K562 (cell line): ENCODE results near the gene PGS1. TPM values are rescaled to one million over a fixed set of nuclear protein-coding genes. Genes with fewer than 3 reads are reported as not detected.

Source experiments
- ATAC-seq: fragments of 200-7000 bp; cut with Tn5 transposase; 3 replicates; pipeline ENCODE4 v1.9.1; 2020; ENCODE audit warnings: moderate library complexity
- BruUV-seq: library from RNA; stranded (reverse); fragments of 400-500 nt; replicated peaks from 2 replicates; lab custom pipeline; 2021; lab: Mats Ljungman, UMichigan
- CTCF ChIA-PET: fragments of 300-600 bp; formaldehyde crosslinking; extraction: SDS; loops from one replicate; lab custom pipeline; 2021; ENCODE audit warnings: low intra/inter-chr PET ratio; lab: Yijun Ruan, JAX
- POLR2A ChIA-PET: fragments of 300-600, 350-650 bp; sonication (Branson Sonifier 250); formaldehyde crosslinking; extraction: SDS; loops from one replicate; lab custom pipeline; 2021; ENCODE audit warnings: antibody characterized with exemption, inconsistent platforms; lab: Yijun Ruan, JAX
- DNase-seq, 4 experiments: peaks; one replicate each; pipeline versions ENCODE4 v3.0.0 to v3.0.0-alpha.2; 2011 to 2018; ENCODE audit warnings: low spot score in 3 of 4, mixed read lengths in 3 of 4; ENCODE audit errors: extremely low read depth in 1 of 4
- FAIRE-seq: peaks from 2 replicates; lab custom pipeline; 2011; peaks lifted over from hg19 to GRCh38; lab: Jason Lieb, UNC
- H2AFZ ChIP-seq: 2 replicates; pipeline ENCODE4 v1.6.0; 2011; ENCODE audit warnings: low read depth, low read length, control low read depth, inconsistent platforms
- H3K27ac ChIP-seq: fragments of 200-600 bp; 3 replicates; pipeline ENCODE4 v1.8.0; 2011; ENCODE audit warnings: low read depth, mild to moderate bottlenecking, control low read depth, inconsistent platforms, low read length, moderate library complexity, mixed read lengths; ENCODE audit errors: extremely low read depth
- H3K27me3 ChIP-seq, 2 experiments: fragments of 300-600 bp in 1 of 2; 2 replicates in 1 of 2; 3 replicates in 1 of 2; pipeline versions ENCODE4 v1.6.0 to v1.8.0; 2011; ENCODE audit warnings: inconsistent platforms in 2 of 2, low read length in 2 of 2, mild to moderate bottlenecking in 1 of 2, mixed read lengths in 1 of 2, moderate library complexity in 1 of 2; ENCODE audit not compliant: control insufficient read depth in 2 of 2, insufficient read depth in 2 of 2
- H3K36me3 ChIP-seq: fragments of 300-600 bp; 3 replicates; pipeline ENCODE4 v1.8.0; 2011; ENCODE audit warnings: mild to moderate bottlenecking, low read length, inconsistent platforms; ENCODE audit not compliant: control insufficient read depth, insufficient read depth
- H3K4me1 ChIP-seq, 2 experiments: fragments of 200-600 bp in 1 of 2; replicated peaks in 1 of 2; 2 replicates in 1 of 2; 3 replicates in 1 of 2; pipeline versions ENCODE4 v1.5.1 to v1.8.0; 2011; ENCODE audit warnings: inconsistent platforms in 2 of 2, low read length in 2 of 2, mild to moderate bottlenecking in 1 of 2, mixed read lengths in 1 of 2, moderate library complexity in 1 of 2; ENCODE audit not compliant: control insufficient read depth in 2 of 2, insufficient read depth in 2 of 2
- H3K4me2 ChIP-seq: 2 replicates; pipeline ENCODE4 v1.6.1; 2011; ENCODE audit warnings: low read length, control low read depth, inconsistent platforms, mixed read lengths; ENCODE audit not compliant: insufficient read depth
- H3K4me3 ChIP-seq: fragments of 200-600 bp; sonication (generic), shearing (Covaris generic); 2 replicates; pipeline ENCODE4 v1.5.1; 2016; ENCODE audit warnings: control low read depth, inconsistent platforms
- H3K79me2 ChIP-seq: fragments of 200-600 bp; 3 replicates; pipeline ENCODE4 v1.8.0; 2011; ENCODE audit warnings: low read length, inconsistent platforms; ENCODE audit not compliant: control insufficient read depth, insufficient read depth
- H3K9ac ChIP-seq, 2 experiments: 2 replicates each; pipeline versions ENCODE4 v1.6.0 to v1.6.1; 2011; ENCODE audit warnings: low read depth in 2 of 2, low read length in 2 of 2, control low read depth in 1 of 2, inconsistent platforms in 1 of 2, mild to moderate bottlenecking in 1 of 2, mixed read lengths in 1 of 2; ENCODE audit not compliant: insufficient read depth in 1 of 2
- H3K9me1 ChIP-seq: one replicate; pipeline ENCODE4 v1.6.0; 2011; ENCODE audit warnings: inconsistent platforms, mild to moderate bottlenecking, low read length, moderate library complexity; ENCODE audit not compliant: control insufficient read depth, insufficient read depth
- H3K9me3 ChIP-seq: replicated peaks from 2 replicates; pipeline ENCODE4 v1.5.1; 2011; ENCODE audit warnings: low read depth, low read length, inconsistent platforms; ENCODE audit not compliant: control insufficient read depth, insufficient read depth
- H4K20me1 ChIP-seq: replicated peaks from 2 replicates; pipeline ENCODE4 v1.6.1; 2011; ENCODE audit warnings: low read length, inconsistent platforms, mixed read lengths; ENCODE audit not compliant: control insufficient read depth, insufficient read depth
- ARID2 ChIP-seq: fragments of 450-650 bp; IDR thresholded peaks from 2 replicates; pipeline ENCODE4 v1.6.1; 2017; ENCODE audit warnings: antibody characterized with exemption, mild to moderate bottlenecking
- EWSR1 ChIP-seq: fragments of 450-650 bp; IDR thresholded peaks from 2 replicates; pipeline ENCODE4 v1.6.1; 2018; ENCODE audit warnings: borderline replicate concordance, mild to moderate bottlenecking, low read depth, moderate library complexity; ENCODE audit not compliant: partially characterized antibody
- KDM5B ChIP-seq: fragments of 200-600 bp; sonication (generic); IDR thresholded peaks from 2 replicates; pipeline ENCODE4 v1.6.1; 2012; ENCODE audit warnings: low read depth, mild to moderate bottlenecking, moderate library complexity, low read length, control low read depth, inconsistent platforms; ENCODE audit not compliant: insufficient replicate concordance
- NCOA1 ChIP-seq: fragments of 450-650 bp; IDR thresholded peaks from 2 replicates; pipeline ENCODE4 v1.6.1; 2016; ENCODE audit warnings: low read depth
- RHOXF2B ChIP-seq: fragments of 250-450 bp; sonication (Bioruptor Pico); conservative IDR thresholded peaks from 2 replicates; pipeline ENCODE4 v1.5.1; 2021
- SMARCA5 ChIP-seq: fragments of 450-650 bp; IDR thresholded peaks from 2 replicates; pipeline ENCODE4 v1.6.1; 2016
- TAL1 ChIP-seq: fragments of 450-650 bp; IDR thresholded peaks from 2 replicates; pipeline ENCODE4 v1.6.1; 2016; ENCODE audit warnings: mild to moderate bottlenecking
- ZNF239 ChIP-seq: fragments of 250-450 bp; sonication (Bioruptor Pico); IDR thresholded peaks from 2 replicates; pipeline ENCODE4 v1.4.0; 2020; ENCODE audit warnings: mild to moderate bottlenecking
- ZNF384 ChIP-seq: IDR thresholded peaks from 2 replicates; pipeline ENCODE4 v1.6.1; 2012; ENCODE audit warnings: low read depth, low read length, improper control_type of control experiment
- WGBS: fragments of 100-300 bp; shearing (Covaris generic); methylation state at CpG from one replicate; pipeline ENCODE4 v1.1.6; 2016; ENCODE audit warnings: low coverage, mixed read lengths; ENCODE audit not compliant: insufficient coverage; ENCODE audit errors: missing lambda C conversion rate; 5-methylcytosine and 5-hydroxymethylcytosine counted together
- in situ Hi-C: fragments of 300-500 bp; cut with MboI; formaldehyde crosslinking; loops from 4 replicates; pipeline ENCODE4 v1.15.0; 2018; ENCODE audit warnings: inconsistent platforms, mixed read lengths
- intact Hi-C: fragments of 100-400 bp; cut with micrococcal nuclease; formaldehyde crosslinking; loops from 2 replicates; pipeline ENCODE4 v1.14.2; 2022
- polyA plus RNA-seq, 8 experiments: library from polyadenylated mRNA; depleted of rRNA in 4 of 8; stranded (reverse) in 5 of 8; unstranded in 3 of 8; fragments of >200 nt; fragmentation: Nextera tagmentation in 2 of 8; fragmentation: Illumina TruSeq in 1 of 8; extraction: Ambion mirVana in 2 of 8; extraction: Trizol in 1 of 8; gene quantifications; 2 replicates each; pipeline versions ENCODE4 v1.2.1 to v1.2.3, GENCODE V29; 2011 to 2014; ENCODE audit warnings: inconsistent platforms in 1 of 8, missing spikeins in 1 of 8
- total RNA-seq, 7 experiments: library from RNA; depleted of rRNA in 6 of 7; stranded (reverse); fragments of >200 nt in 6 of 7; fragmentation: Illumina TruSeq in 2 of 7; extraction: Trizol in 2 of 7; gene quantifications; 2 replicates each; pipeline versions ENCODE4 v1.2.1 to v1.2.3, GENCODE V29; 2011 to 2021; ENCODE audit warnings: low replicate concordance in 1 of 7
- TF ChIP-seq, protein P1 (sequence below): IDR thresholded peaks from 2 replicates; pipeline ENCODE4 v1.6.1; 2016; ENCODE audit warnings: missing genetic modification characterization, missing compliant biosample characterization

Gene PGS1
- total and polyA plus RNA-seq, 9 of the 15 experiments (the other 6 are each of a cell fraction or from before 2014, with no cell fraction given) = 1.3 to 39.4 (median 22.3) TPM

DNA sequence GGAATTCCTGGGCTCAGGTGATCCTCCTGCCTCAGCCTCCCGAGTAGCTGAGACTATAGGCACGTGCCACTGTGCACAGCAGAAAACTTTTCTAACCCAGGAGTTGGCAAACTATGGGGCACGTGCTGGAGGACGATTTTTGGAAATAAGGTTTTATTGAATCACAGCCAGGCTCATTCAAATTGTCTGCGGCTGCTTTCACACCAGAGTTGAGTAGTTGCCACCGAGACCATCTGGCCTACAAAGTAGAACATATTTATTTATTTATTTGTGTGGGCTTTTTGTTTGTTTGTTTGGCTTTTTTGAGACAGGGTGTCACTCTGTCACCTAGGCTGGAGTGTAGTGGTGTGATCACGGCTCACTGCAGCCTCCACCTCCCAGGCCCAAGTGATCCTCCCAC, 7.4 kb upstream of the PGS1 start:
- ATAC-seq (no peak), DNase-seq (no peak), FAIRE-seq (no peak)
- H3K9me3 ChIP-seq = no peaks in the 10 kb centered on the region
- no peak overlapping the region for H3K4me2 ChIP-seq
- POLR2A ChIA-PET = interaction anchor here (0.9 kb wide), 1 partner anchor 99 kb away, joined by 3 read pairs; no protein-coding TSS in a partner anchor
- H3K9me1 ChIP-seq = peaks cover 4% of the 10 kb centered on the region
- H3K79me2 ChIP-seq = no peaks in the 10 kb centered on the region
- H3K4me3 ChIP-seq = no peak overlapping the region
- in situ Hi-C loops = no loop called here
- H3K27me3 ChIP-seq = peaks cover 2 to 27% of the 10 kb centered on the region in 2 experiments; a peak in 3 of 5 replicates
- TF ChIP-seq, protein P1, sequence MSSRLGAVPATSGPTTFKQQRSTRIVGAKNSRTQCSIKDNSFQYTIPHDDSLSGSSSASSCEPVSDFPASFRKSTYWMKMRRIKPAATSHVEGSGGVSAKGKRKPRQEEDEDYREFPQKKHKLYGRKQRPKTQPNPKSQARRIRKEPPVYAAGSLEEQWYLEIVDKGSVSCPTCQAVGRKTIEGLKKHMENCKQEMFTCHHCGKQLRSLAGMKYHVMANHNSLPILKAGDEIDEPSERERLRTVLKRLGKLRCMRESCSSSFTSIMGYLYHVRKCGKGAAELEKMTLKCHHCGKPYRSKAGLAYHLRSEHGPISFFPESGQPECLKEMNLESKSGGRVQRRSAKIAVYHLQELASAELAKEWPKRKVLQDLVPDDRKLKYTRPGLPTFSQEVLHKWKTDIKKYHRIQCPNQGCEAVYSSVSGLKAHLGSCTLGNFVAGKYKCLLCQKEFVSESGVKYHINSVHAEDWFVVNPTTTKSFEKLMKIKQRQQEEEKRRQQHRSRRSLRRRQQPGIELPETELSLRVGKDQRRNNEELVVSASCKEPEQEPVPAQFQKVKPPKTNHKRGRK = no peak
- TF ChIP-seq KDM5B = no peak
- no peak for TF ChIP-seq SMARCA5
- TF ChIP-seq EWSR1 = no peak
- no peak for TF ChIP-seq RHOXF2B (CRISPR knock-in tag)
- TF ChIP-seq TAL1 = no peak
- TF ChIP-seq ZNF384 = no peak
- no peak for TF ChIP-seq ZNF239 (CRISPR knock-in tag)
- TF ChIP-seq NCOA1 = no peak
- no peak for TF ChIP-seq ARID2
- H3K36me3 ChIP-seq = no peaks in the 10 kb centered on the region
- no peak overlapping the region for H3K27ac ChIP-seq
- BruUV-seq = no TSS peak
- H3K9ac ChIP-seq = no peak overlapping the region
- CTCF ChIA-PET = no interaction called here
- intact Hi-C loops = no loop called here
- no peaks in the 10 kb centered on the region for H4K20me1 ChIP-seq
- WGBS = 31% methylated on average over 7 of the region's 7 CpGs
- H3K4me1 ChIP-seq = peaks cover 7 to 12% of the 10 kb centered on the region in 2 experiments; a peak in 4 of 5 replicates
- no peak overlapping the region for H2AFZ ChIP-seq
